ENCODE measurements around the gene NELL2. TPM values are rescaled to one million over a fixed set of nuclear protein-coding genes. Genes with fewer than 3 reads are reported as not detected.

NELL2 gene
- total RNA-seq, 1 experiment from 2014 or later: 596 TPM

GRCh38 chr12:44717612-44718011, 158.5 kb downstream of the NELL2 start:
- intact Hi-C loops (cut with micrococcal nuclease; ENCODE audit: unreplicated experiment): no loop called here
- H3K27ac ChIP-seq (ENCODE audit: low read depth, low read length, poor library complexity, severe bottlenecking): peak overlapping the region; percentile 50
- peak; percentile 15 for DNase-seq (ENCODE audit: low spot score)

GRCh38 chr12:44716711-44717110, 159.4 kb downstream of the NELL2 start:
- TF ChIP-seq CTCF (conservative IDR thresholded peaks at IDR 0.05; ENCODE audit: low read depth, low read length) (no peak), EZH2 (IDR thresholded peaks at IDR 0.05; ENCODE audit: borderline replicate concordance, low read depth, low read length, poor library complexity, severe bottlenecking) (no peak)
- DNase-seq (ENCODE audit: low spot score): peak; percentile 57
- intact Hi-C loops (cut with micrococcal nuclease; ENCODE audit: unreplicated experiment): no loop called here
- no TSS peak for BruUV-seq (replicated peaks)
- ChIA-PET POLR2A (ENCODE audit: low non-redundant PET) (no interaction called here), CTCF (no interaction called here)
- peaks cover 72% of the 10 kb centered on the region for H3K4me1 ChIP-seq (ENCODE audit: insufficient read depth, low read length, poor library complexity, severe bottlenecking)
- H3K9me3 ChIP-seq (ENCODE audit: low read depth, low read length, poor library complexity, severe bottlenecking): no peaks in the 10 kb centered on the region
- H3K27me3 ChIP-seq (replicated peaks; ENCODE audit: insufficient read depth, low read depth, low read length, poor library complexity): no peaks in the 10 kb centered on the region
- peak overlapping the region; percentile 50 for H3K27ac ChIP-seq (ENCODE audit: low read depth, low read length, poor library complexity, severe bottlenecking)
- H3K4me3 ChIP-seq (ENCODE audit: low read depth, low read length, poor library complexity, severe bottlenecking): no peak overlapping the region
- peaks cover 25% of the 10 kb centered on the region for H3K36me3 ChIP-seq (ENCODE audit: insufficient read depth, low read length, poor library complexity, severe bottlenecking)

More at GRCh38 chr12:44717612-44718011, 158.5 kb downstream of the NELL2 start:
- Histone ChIP-seq H3K4me1 (ENCODE audit: insufficient read depth, low read length, poor library complexity, severe bottlenecking) (peaks cover 68% of the 10 kb centered on the region), H3K36me3 (ENCODE audit: insufficient read depth, low read length, poor library complexity, severe bottlenecking) (peaks cover 19% of the 10 kb centered on the region), H3K9me3 (ENCODE audit: low read depth, low read length, poor library complexity, severe bottlenecking) (no peaks in the 10 kb centered on the region), H3K4me3 (ENCODE audit: low read depth, low read length, poor library complexity, severe bottlenecking) (no peak overlapping the region), H3K27me3 (replicated peaks; ENCODE audit: insufficient read depth, low read depth, low read length, poor library complexity) (no peaks in the 10 kb centered on the region)
- no peak for TF ChIP-seq EZH2 (IDR thresholded peaks at IDR 0.05; ENCODE audit: borderline replicate concordance, low read depth, low read length, poor library complexity, severe bottlenecking)
- TF ChIP-seq CTCF (conservative IDR thresholded peaks at IDR 0.05; ENCODE audit: low read depth, low read length): no peak
- BruUV-seq (replicated peaks): no TSS peak
- ChIA-PET CTCF (no interaction called here), POLR2A (ENCODE audit: low non-redundant PET) (no interaction called here)

- peaks cover 65% of the 10 kb centered on the region for H3K36me3 ChIP-seq (ENCODE audit: insufficient read depth, low read length, poor library complexity, severe bottlenecking)
- H3K27ac ChIP-seq (ENCODE audit: low read depth, low read length, poor library complexity, severe bottlenecking): peak overlapping the region; percentile 13
- ChIA-PET POLR2A (ENCODE audit: low non-redundant PET) (no interaction called here), CTCF (no interaction called here)
- H3K4me3 ChIP-seq (ENCODE audit: low read depth, low read length, poor library complexity, severe bottlenecking): no peak overlapping the region
- H3K27me3 ChIP-seq (replicated peaks; ENCODE audit: insufficient read depth, low read depth, low read length, poor library complexity): no peaks in the 10 kb centered on the region
- no peak for DNase-seq (ENCODE audit: low spot score)
- H3K4me1 ChIP-seq (ENCODE audit: insufficient read depth, low read length, poor library complexity, severe bottlenecking): peaks cover 35% of the 10 kb centered on the region
- TF ChIP-seq CTCF (conservative IDR thresholded peaks at IDR 0.05; ENCODE audit: low read depth, low read length) (no peak), EZH2 (IDR thresholded peaks at IDR 0.05; ENCODE audit: borderline replicate concordance, low read depth, low read length, poor library complexity, severe bottlenecking) (no peak)
- no peaks in the 10 kb centered on the region for H3K9me3 ChIP-seq (ENCODE audit: low read depth, low read length, poor library complexity, severe bottlenecking)
- no TSS peak for BruUV-seq (replicated peaks)
- intact Hi-C loops (cut with micrococcal nuclease; ENCODE audit: unreplicated experiment): no loop called here
Measured at GRCh38 chr12:44711736-44712135, 164.4 kb downstream of the NELL2 start.

Data from A673 (cell line).